Sigmoid colon (tissue), 7 donors: Measurements from ENCODE around the gene PPP6R3. TPM values are rescaled to one million over a fixed set of nuclear protein-coding genes. Genes with fewer than 3 reads are reported as not detected.

Experiments
- DNase-seq: peaks from one replicate; pipeline ENCODE4 v3.0.0-alpha.2; 2019
- H3K27ac ChIP-seq, 4 donors: fragments of 200-600 bp; sonication (generic); one replicate each; pipeline ENCODE4 v1.5.1; 2016 to 2019; ENCODE audit warnings: mild to moderate bottlenecking in 1 of 4
- H3K27me3 ChIP-seq, 3 donors: fragments of 200-600 bp; sonication (generic); one replicate each; pipeline ENCODE4 v1.5.1; 2019; ENCODE audit warnings: mild to moderate bottlenecking in 1 of 3
- H3K36me3 ChIP-seq, 4 donors: fragments of 200-600 bp; sonication (generic); one replicate each; pipeline ENCODE4 v1.5.1; 2016 to 2019
- H3K4me1 ChIP-seq, 4 donors: fragments of 200-600 bp; sonication (generic); one replicate each; pipeline ENCODE4 v1.5.1; 2017 to 2019
- H3K4me3 ChIP-seq, 4 donors: fragments of 200-600 bp; sonication (generic); one replicate each; pipeline ENCODE4 v1.5.1; 2017 to 2019; ENCODE audit warnings: mild to moderate bottlenecking in 2 of 4, moderate library complexity in 1 of 4
- H3K9me3 ChIP-seq, 4 donors: fragments of 200-600 bp in 3 of 4; sonication (generic) in 3 of 4; one replicate each; pipeline versions ENCODE4 v1.5.1 to v1.6.1; 2013 to 2019
- CTCF ChIP-seq, 4 experiments: fragments of 450-650 bp in 3 of 4; fragments of 200-600 bp in 1 of 4; IDR thresholded peaks; one replicate each; pipeline ENCODE4 v1.5.1; 2016 to 2019; ENCODE audit warnings: antibody characterized with exemption in 4 of 4, mild to moderate bottlenecking in 3 of 4, moderate library complexity in 2 of 4
- EP300 ChIP-seq, 4 donors: sonication (generic); formaldehyde crosslinking; IDR thresholded peaks; one replicate each; pipeline ENCODE4 v1.6.1; 2017; ENCODE audit warnings: antibody characterized with exemption in 4 of 4
- POLR2A ChIP-seq, 2 donors: fragments of 450-650 bp; IDR thresholded peaks; one replicate each; pipeline ENCODE4 v1.6.1; 2016; ENCODE audit warnings: antibody characterized with exemption in 2 of 2, mild to moderate bottlenecking in 2 of 2, moderate library complexity in 2 of 2
- POLR2AphosphoS5 ChIP-seq, 4 donors: sonication (generic); formaldehyde crosslinking; IDR thresholded peaks; one replicate each; pipeline ENCODE4 v1.6.1; 2017; ENCODE audit warnings: antibody characterized with exemption in 4 of 4
- WGBS, 2 donors: extraction: QIAGEN DNeasy Blood & Tissue Kit; methylation state at CpG; one replicate each; pipeline ENCODE4 v1.1.7; 2013; 5-methylcytosine and 5-hydroxymethylcytosine counted together
- intact Hi-C: fragments of 100-400 bp; cut with DNase I; formaldehyde crosslinking; loops from one replicate; pipeline ENCODE4 v1.15.1; 2023
- polyA plus RNA-seq, 3 donors: library from polyadenylated mRNA; stranded (reverse); fragments of 200-250 nt; gene quantifications; one replicate each; pipeline ENCODE4 v1.2.3, GENCODE V29; 2013
- total RNA-seq, 4 donors: library from RNA; depleted of rRNA; stranded (reverse); fragments of >200 nt; gene quantifications; one replicate each; pipeline ENCODE4 v1.1.0, GENCODE V29; 2016
- donor health status: healthy with polysubstance abuse.
- donor health status: Bipolar disorder and iron deficiency.
- donor health status: healthy.

Gene PPP6R3
- total and polyA plus RNA-seq, 7 donors: 24.0 to 157 (median 133) TPM

GRCh38 chr11:68503251-68503687 lies 42.7 kb downstream of the PPP6R3 start:
- no peak overlapping the region for H3K4me3 ChIP-seq
- peak overlapping the region; percentile 21 to 73 (median 56) for H3K27ac ChIP-seq
- 41 to 42% methylated on average over 9 of the region's 9 CpGs for WGBS, 2 donors
- no peaks in the 10 kb centered on the region for H3K36me3 ChIP-seq
- peaks cover 5 to 97% (median 83%) of the 10 kb centered on the region in 4 donors for H3K4me1 ChIP-seq
- TF ChIP-seq EP300 (IDR thresholded peaks at IDR 0.05): no peak
- TF ChIP-seq POLR2AphosphoS5 (IDR thresholded peaks at IDR 0.05): no peak
- TF ChIP-seq CTCF (IDR thresholded peaks at IDR 0.05): no peak
- TF ChIP-seq POLR2A (IDR thresholded peaks at IDR 0.05): no peak
- intact Hi-C loops: loop anchor here (5.0 kb wide), 1 partner anchor 39 kb away; no protein-coding TSS in a partner anchor
- no peaks in the 10 kb centered on the region for H3K9me3 ChIP-seq
- DNase-seq: no peak
- no peaks in the 10 kb centered on the region for H3K27me3 ChIP-seq

GRCh38 chr11:68503792-68504191 lies 43.2 kb downstream of the PPP6R3 start:
- intact Hi-C loops: loop anchor here (5.0 kb wide), 1 partner anchor 39 kb away; no protein-coding TSS in a partner anchor
- Histone ChIP-seq H3K36me3 (no peaks in the 10 kb centered on the region), H3K4me3 (no peak overlapping the region), H3K4me1 (peaks cover 5 to 97% (median 83%) of the 10 kb centered on the region in 4 donors), H3K9me3 (no peaks in the 10 kb centered on the region), H3K27me3 (no peaks in the 10 kb centered on the region), H3K27ac (peak overlapping the region; percentile 21 to 73 (median 56))
- no peak for TF ChIP-seq POLR2A (IDR thresholded peaks at IDR 0.05)
- TF ChIP-seq CTCF (IDR thresholded peaks at IDR 0.05): no peak
- no peak for TF ChIP-seq POLR2AphosphoS5 (IDR thresholded peaks at IDR 0.05)
- TF ChIP-seq EP300 (IDR thresholded peaks at IDR 0.05): no peak
- 58 to 72% methylated on average over 3 of the region's 3 CpGs for WGBS, 2 donors
- no peak for DNase-seq

GRCh38 chr11:68504432-68505066 lies 44.0 kb downstream of the PPP6R3 start:
- Histone ChIP-seq H3K4me1 (peaks cover 5 to 97% (median 83%) of the 10 kb centered on the region in 4 donors), H3K9me3 (no peaks in the 10 kb centered on the region), H3K27me3 (no peaks in the 10 kb centered on the region), H3K4me3 (no peak overlapping the region), H3K36me3 (no peaks in the 10 kb centered on the region), H3K27ac (peak overlapping the region in 2 of 4 donors; percentile 53 to 73)
- WGBS, 2 donors: 71 to 78% methylated on average over 6 of the region's 6 CpGs
- no peak for DNase-seq
- TF ChIP-seq POLR2A (IDR thresholded peaks at IDR 0.05) (no peak), POLR2AphosphoS5 (IDR thresholded peaks at IDR 0.05) (no peak), CTCF (IDR thresholded peaks at IDR 0.05) (no peak), EP300 (IDR thresholded peaks at IDR 0.05) (no peak)
- intact Hi-C loops: loop anchor here (5.0 kb wide), 2 partner anchors 38 to 42 kb away; partner anchors contain the start of gene PPP6R3

GRCh38 chr11:68505596-68505995 lies 45.0 kb downstream of the PPP6R3 start:
- no peaks in the 10 kb centered on the region for H3K9me3 ChIP-seq
- WGBS, 2 donors: 23 to 53% methylated on average over 2 of the region's 2 CpGs
- peak overlapping the region; percentile 5 to 73 (median 37) for H3K27ac ChIP-seq
- no peaks in the 10 kb centered on the region for H3K27me3 ChIP-seq
- no peak for DNase-seq
- TF ChIP-seq CTCF (IDR thresholded peaks at IDR 0.05) (no peak), POLR2A (IDR thresholded peaks at IDR 0.05) (no peak), EP300 (IDR thresholded peaks at IDR 0.05) (no peak), POLR2AphosphoS5 (IDR thresholded peaks at IDR 0.05) (no peak)
- intact Hi-C loops: loop anchor here (5.0 kb wide), 1 partner anchor 43 kb away; the partner anchor contains the start of gene PPP6R3
- H3K4me1 ChIP-seq: peaks cover 5 to 97% (median 86%) of the 10 kb centered on the region in 4 donors
- H3K4me3 ChIP-seq: no peak overlapping the region
- H3K36me3 ChIP-seq: no peaks in the 10 kb centered on the region
